22Rv1 (cell line): ENCODE results near the gene DTL.

Experiments used
- ZFX ChIP-seq: fragments of 450-650 bp; IDR thresholded peaks from 2 replicates; pipeline ENCODE4 v1.6.1; 2017; ENCODE audit warnings: antibody characterized with exemption, borderline replicate concordance
- TF ChIP-seq, protein P1 (sequence below): fragments of 450-650 bp; IDR thresholded peaks from 2 replicates; pipeline ENCODE4 v1.5.1; 2017; ENCODE audit warnings: mild to moderate bottlenecking

DNA sequence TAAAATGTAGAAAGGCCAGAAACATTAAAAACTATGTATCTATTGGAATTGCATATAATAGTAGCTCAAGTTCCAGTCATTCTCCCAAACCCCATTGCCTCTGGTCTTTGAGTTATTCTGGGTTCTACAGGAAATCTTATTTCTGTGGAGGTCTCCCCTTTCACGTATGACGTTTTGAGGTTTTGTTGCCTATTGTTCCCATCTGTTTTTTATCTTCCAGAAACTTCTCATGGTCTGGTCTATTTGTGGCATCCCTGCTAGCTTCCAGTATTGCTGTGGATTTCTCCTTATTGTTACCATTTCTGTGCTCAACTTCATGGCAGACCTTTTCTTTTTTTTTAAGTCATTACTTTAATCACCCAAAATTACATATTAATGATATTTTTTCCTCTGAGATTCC is 43.3 kb downstream of the DTL start:
- TF ChIP-seq, protein P1, sequence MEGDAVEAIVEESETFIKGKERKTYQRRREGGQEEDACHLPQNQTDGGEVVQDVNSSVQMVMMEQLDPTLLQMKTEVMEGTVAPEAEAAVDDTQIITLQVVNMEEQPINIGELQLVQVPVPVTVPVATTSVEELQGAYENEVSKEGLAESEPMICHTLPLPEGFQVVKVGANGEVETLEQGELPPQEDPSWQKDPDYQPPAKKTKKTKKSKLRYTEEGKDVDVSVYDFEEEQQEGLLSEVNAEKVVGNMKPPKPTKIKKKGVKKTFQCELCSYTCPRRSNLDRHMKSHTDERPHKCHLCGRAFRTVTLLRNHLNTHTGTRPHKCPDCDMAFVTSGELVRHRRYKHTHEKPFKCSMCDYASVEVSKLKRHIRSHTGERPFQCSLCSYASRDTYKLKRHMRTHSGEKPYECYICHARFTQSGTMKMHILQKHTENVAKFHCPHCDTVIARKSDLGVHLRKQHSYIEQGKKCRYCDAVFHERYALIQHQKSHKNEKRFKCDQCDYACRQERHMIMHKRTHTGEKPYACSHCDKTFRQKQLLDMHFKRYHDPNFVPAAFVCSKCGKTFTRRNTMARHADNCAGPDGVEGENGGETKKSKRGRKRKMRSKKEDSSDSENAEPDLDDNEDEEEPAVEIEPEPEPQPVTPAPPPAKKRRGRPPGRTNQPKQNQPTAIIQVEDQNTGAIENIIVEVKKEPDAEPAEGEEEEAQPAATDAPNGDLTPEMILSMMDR, result no peak
- TF ChIP-seq ZFX, result no peak
